ENCODE data around the gene SLAMF1.
"Not testable (repeated sequence)": the region's sequence is repeated elsewhere in the genome, so short reads cannot be mapped to it uniquely, and the experiment has no call there.

SLAMF1 gene

GRCh38 chr1:160646711-160647328 is at the start of gene SLAMF1:
SLAMF1 (minus strand) TSS chr1:160647044; CDS start chr1:160646945, 99 bp downstream.
- no peak for DNase-seq (ENCODE audit: low read depth in 2 of 2)

GRCh38 chr1:160692390-160692789 is 45.5 kb upstream of the SLAMF1 start:
- DNase-seq (ENCODE audit: low read depth in 2 of 2): not testable (repeated sequence)

- DNase-seq (ENCODE audit: low read depth in 2 of 2): no peak
Observed at GRCh38 chr1:160685266-160685665, 38.4 kb upstream of the SLAMF1 start.

- no peak for DNase-seq (ENCODE audit: low read depth in 2 of 2)
Observed at GRCh38 chr1:160682983-160683865, 36.4 kb upstream of the SLAMF1 start.

GRCh38 chr1:160681891-160682140 is 35.0 kb upstream of the SLAMF1 start:
- DNase-seq (ENCODE audit: low read depth in 2 of 2): no peak

- DNase-seq (ENCODE audit: low read depth in 2 of 2): peak; percentile 59 to 69
Observed at GRCh38 chr1:160681066-160681890, 34.4 kb upstream of the SLAMF1 start.

- no peak for DNase-seq (ENCODE audit: low read depth in 2 of 2)
Observed at GRCh38 chr1:160680399-160680798, 33.6 kb upstream of the SLAMF1 start.

GRCh38 chr1:160679893-160680292 is 33.0 kb upstream of the SLAMF1 start:
- no peak for DNase-seq (ENCODE audit: low read depth in 2 of 2)

GRCh38 chr1:160676869-160677597 is 30.2 kb upstream of the SLAMF1 start:
- no peak for DNase-seq (ENCODE audit: low read depth in 2 of 2)

GRCh38 chr1:160675641-160676410 is 29.0 kb upstream of the SLAMF1 start:
- DNase-seq (ENCODE audit: low read depth in 2 of 2): peak; percentile 48 to 61

GRCh38 chr1:160674415-160674814 is 27.6 kb upstream of the SLAMF1 start:
- DNase-seq (ENCODE audit: low read depth in 2 of 2): no peak

DNA sequence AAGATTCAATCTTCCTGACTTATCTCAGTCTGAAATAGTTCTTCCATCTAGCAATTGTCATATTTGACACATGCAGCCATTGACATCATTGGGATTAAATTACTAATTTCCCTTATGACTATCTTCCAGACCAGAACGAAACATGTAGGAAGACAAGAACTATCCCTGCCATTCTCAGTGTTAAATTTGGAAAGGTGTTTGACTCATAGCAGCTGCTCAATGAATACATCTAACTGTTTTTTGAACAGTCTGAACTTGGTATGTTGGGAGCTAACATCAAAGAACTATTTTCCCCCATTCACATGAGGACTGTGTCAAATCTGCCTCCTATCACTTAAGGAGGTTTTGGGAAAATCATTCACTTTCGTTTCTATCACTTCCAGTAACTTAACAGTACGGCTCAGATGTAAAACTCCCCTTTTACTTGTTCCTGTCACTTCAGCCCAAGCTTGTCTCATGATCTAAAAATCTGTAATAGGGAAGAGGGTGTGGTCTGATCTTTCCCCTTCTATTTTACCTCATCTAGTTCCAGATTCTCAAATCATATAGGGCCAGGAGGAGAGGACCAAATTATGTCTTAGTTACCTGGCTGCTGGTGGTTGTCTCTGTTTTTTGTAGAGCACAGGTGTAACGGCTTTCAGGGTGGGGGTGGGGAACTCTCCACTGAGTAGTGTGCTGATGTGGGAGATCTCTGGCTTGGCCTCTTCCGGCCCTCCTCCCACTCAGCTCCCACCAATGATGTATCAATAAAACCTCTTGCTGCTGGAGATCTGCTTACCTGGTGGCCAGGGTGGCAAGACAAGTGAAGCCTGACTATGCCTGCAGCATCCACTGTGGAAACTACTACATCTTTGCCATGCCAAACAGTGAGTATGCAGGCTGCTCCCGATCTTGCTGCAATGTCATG is 26.2 kb upstream of the SLAMF1 start:
- DNase-seq (ENCODE audit: low read depth in 2 of 2): no peak

- no peak for DNase-seq (ENCODE audit: low read depth in 2 of 2)
Observed at GRCh38 chr1:160671603-160672517, 25.0 kb upstream of the SLAMF1 start.

GRCh38 chr1:160670701-160671100 is 23.9 kb upstream of the SLAMF1 start:
- DNase-seq (ENCODE audit: low read depth in 2 of 2): no peak

DNA sequence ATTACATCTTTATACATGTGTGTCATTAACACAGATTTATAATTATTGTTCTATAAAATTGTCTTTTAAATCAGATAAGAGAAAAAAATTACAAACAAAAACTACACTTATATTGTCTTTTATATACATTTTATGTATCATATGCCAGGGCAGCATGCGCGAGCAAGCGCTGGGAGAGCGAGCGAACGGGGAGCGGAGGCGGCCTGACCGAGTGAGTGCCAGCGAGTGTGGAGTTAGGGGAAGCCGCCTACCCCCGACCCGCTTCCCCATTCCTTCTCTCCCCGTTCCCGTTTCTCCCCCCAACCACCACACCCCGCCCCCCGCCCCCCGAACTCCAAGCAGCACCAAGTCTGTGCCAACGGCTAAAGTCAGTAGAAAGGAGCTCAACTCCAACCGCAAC is 23.0 kb upstream of the SLAMF1 start:
- DNase-seq (ENCODE audit: low read depth in 2 of 2): no peak

- no peak for DNase-seq (ENCODE audit: low read depth in 2 of 2)
Observed at GRCh38 chr1:160669276-160669675, 22.4 kb upstream of the SLAMF1 start.

- no peak for DNase-seq (ENCODE audit: low read depth in 2 of 2)
Observed at GRCh38 chr1:160667896-160668295, 21.1 kb upstream of the SLAMF1 start.

DNA sequence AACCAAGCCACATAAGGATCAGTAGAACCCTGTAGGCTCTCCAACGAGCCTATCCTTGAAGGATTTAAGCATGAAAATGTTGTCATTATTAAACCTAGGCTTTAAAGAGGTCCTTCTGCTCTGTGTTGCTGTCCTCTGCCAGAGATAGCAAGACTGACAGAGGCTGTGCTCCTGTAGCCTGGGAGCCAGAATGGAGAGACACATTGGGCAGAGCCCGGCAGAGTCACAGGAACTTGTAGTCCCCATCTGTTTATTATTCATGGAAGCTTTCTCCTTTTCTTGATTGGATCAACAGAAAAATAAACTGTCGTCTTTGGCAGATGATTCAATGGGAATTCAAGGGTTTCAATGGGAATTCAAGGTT is 19.2 kb upstream of the SLAMF1 start:
- DNase-seq (ENCODE audit: low read depth in 2 of 2): no peak
